ENCODE measurements around the gene FAM240B.

DNA sequence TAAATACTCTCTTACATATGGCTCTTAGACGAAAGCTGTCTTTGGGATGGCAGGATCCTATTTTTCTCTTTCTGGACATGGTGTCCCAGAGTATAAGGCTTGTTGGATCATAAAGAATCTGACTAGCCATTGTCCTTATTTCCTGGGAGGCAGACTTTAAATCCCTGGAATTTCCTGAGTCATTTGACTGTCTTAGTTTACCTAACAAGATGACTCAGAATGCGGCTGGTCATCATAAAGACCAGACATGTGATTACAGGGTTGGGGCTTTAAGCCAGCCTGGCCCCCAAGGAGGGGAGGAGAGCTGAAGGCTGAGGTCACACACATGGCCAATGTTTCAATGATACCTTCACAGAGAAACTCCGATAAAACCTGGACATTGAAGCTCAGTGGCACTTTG lies 37.2 kb downstream of the FAM240B start:
- TF ChIP-seq, protein P1, sequence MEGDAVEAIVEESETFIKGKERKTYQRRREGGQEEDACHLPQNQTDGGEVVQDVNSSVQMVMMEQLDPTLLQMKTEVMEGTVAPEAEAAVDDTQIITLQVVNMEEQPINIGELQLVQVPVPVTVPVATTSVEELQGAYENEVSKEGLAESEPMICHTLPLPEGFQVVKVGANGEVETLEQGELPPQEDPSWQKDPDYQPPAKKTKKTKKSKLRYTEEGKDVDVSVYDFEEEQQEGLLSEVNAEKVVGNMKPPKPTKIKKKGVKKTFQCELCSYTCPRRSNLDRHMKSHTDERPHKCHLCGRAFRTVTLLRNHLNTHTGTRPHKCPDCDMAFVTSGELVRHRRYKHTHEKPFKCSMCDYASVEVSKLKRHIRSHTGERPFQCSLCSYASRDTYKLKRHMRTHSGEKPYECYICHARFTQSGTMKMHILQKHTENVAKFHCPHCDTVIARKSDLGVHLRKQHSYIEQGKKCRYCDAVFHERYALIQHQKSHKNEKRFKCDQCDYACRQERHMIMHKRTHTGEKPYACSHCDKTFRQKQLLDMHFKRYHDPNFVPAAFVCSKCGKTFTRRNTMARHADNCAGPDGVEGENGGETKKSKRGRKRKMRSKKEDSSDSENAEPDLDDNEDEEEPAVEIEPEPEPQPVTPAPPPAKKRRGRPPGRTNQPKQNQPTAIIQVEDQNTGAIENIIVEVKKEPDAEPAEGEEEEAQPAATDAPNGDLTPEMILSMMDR (IDR thresholded peaks at IDR 0.05; ENCODE audit: insufficient read depth, low read length, poor library complexity, severe bottlenecking): no peak
- no peak for TF ChIP-seq EZH2phosphoT487 (conservative IDR thresholded peaks at IDR 0.05; ENCODE audit: low read length)
